ENCODE measurements around the gene RAB28.

RAB28 gene

GRCh38 chr4:13476152-13476551, 8.0 kb downstream of the RAB28 start:
- no peak overlapping the region for H3K18ac ChIP-seq (ENCODE audit: low read length)
- no peak overlapping the region for H4K8ac ChIP-seq (ENCODE audit: low read depth, low read length)
- no peak overlapping the region for H3K9ac ChIP-seq (ENCODE audit: low read depth, low read length, poor library complexity)
- H3K79me1 ChIP-seq (ENCODE audit: low read depth, low read length), result no peaks in the 10 kb centered on the region
- H2BK120ac ChIP-seq (ENCODE audit: low read depth, low read length), result no peak overlapping the region
- H3K23ac ChIP-seq (ENCODE audit: low read depth, low read length, poor library complexity), result no peak overlapping the region
- H2BK12ac ChIP-seq (ENCODE audit: low read length), result no peak overlapping the region
- no peak overlapping the region for H3K4ac ChIP-seq (ENCODE audit: low read length)
- no peak overlapping the region for H2BK5ac ChIP-seq (ENCODE audit: low read length)
- H3K9me3 ChIP-seq (replicated peaks in 1 of 2; ENCODE audit: control insufficient read depth in 2 of 2, insufficient read depth in 1 of 2, low read depth in 1 of 2, low read length in 2 of 2), result peaks cover 0 to 2% of the 10 kb centered on the region in 2 donors
- H3K27me3 ChIP-seq (ENCODE audit: control insufficient read depth in 3 of 3, insufficient read depth in 3 of 3, low read depth in 1 of 3, low read length in 3 of 3), result no peaks in the 10 kb centered on the region
- no peak for DNase-seq (ENCODE audit: low spot score)
- H2BK15ac ChIP-seq (ENCODE audit: low read length), result no peak overlapping the region
- H3K4me3 ChIP-seq (ENCODE audit: low read length in 2 of 2), result no peak overlapping the region
- H3K14ac ChIP-seq (ENCODE audit: low read length), result no peak overlapping the region
- H3K36me3 ChIP-seq (replicated peaks in 1 of 2; ENCODE audit: control insufficient read depth in 2 of 2, insufficient read depth in 2 of 2, low read length in 2 of 2), result peaks cover 0 to 75% of the 10 kb centered on the region in 2 donors
- H4K91ac ChIP-seq (ENCODE audit: low read depth, low read length, poor library complexity), result no peak overlapping the region
- H2AK5ac ChIP-seq (ENCODE audit: low read depth, low read length), result no peak overlapping the region
- H2AFZ ChIP-seq (ENCODE audit: low read length), result no peak overlapping the region
- H3K4me1 ChIP-seq (ENCODE audit: control insufficient read depth in 2 of 2, insufficient read depth in 1 of 2, low read depth in 1 of 2, low read length in 2 of 2), result peaks cover 0 to 1% of the 10 kb centered on the region in 2 donors
- H3K4me2 ChIP-seq (ENCODE audit: insufficient read depth, low read length, poor library complexity, severe bottlenecking), result no peak overlapping the region
- no peak overlapping the region for H3K27ac ChIP-seq (replicated peaks; ENCODE audit: low read length)

GRCh38 chr4:13471400-13471799, 12.7 kb downstream of the RAB28 start:
- Histone ChIP-seq H2BK15ac (ENCODE audit: low read length) (no peak overlapping the region), H2AK5ac (ENCODE audit: low read depth, low read length) (no peak overlapping the region), H2BK120ac (ENCODE audit: low read depth, low read length) (no peak overlapping the region), H3K9ac (ENCODE audit: low read depth, low read length, poor library complexity) (no peak overlapping the region), H3K23ac (ENCODE audit: low read depth, low read length, poor library complexity) (no peak overlapping the region), H3K4ac (ENCODE audit: low read length) (no peak overlapping the region), H2BK12ac (ENCODE audit: low read length) (no peak overlapping the region), H3K79me1 (ENCODE audit: low read depth, low read length) (no peaks in the 10 kb centered on the region), H3K4me3 (ENCODE audit: low read length in 2 of 2) (no peak overlapping the region), H3K9me3 (replicated peaks in 1 of 2; ENCODE audit: control insufficient read depth in 2 of 2, insufficient read depth in 1 of 2, low read depth in 1 of 2, low read length in 2 of 2) (peaks cover 0 to 14% of the 10 kb centered on the region in 2 donors), H3K4me2 (ENCODE audit: insufficient read depth, low read length, poor library complexity, severe bottlenecking) (no peak overlapping the region), H3K4me1 (ENCODE audit: control insufficient read depth in 2 of 2, insufficient read depth in 1 of 2, low read depth in 1 of 2, low read length in 2 of 2) (no peaks in the 10 kb centered on the region), H3K27ac (replicated peaks; ENCODE audit: low read length) (no peak overlapping the region), H3K27me3 (ENCODE audit: control insufficient read depth in 3 of 3, insufficient read depth in 3 of 3, low read depth in 1 of 3, low read length in 3 of 3) (no peaks in the 10 kb centered on the region), H2BK5ac (ENCODE audit: low read length) (no peak overlapping the region), H3K14ac (ENCODE audit: low read length) (no peak overlapping the region), H3K36me3 (replicated peaks in 1 of 2; ENCODE audit: control insufficient read depth in 2 of 2, insufficient read depth in 2 of 2, low read length in 2 of 2) (peaks cover 0 to 73% of the 10 kb centered on the region in 2 donors), H4K8ac (ENCODE audit: low read depth, low read length) (no peak overlapping the region), H2AFZ (ENCODE audit: low read length) (no peak overlapping the region), H4K91ac (ENCODE audit: low read depth, low read length, poor library complexity) (no peak overlapping the region), H3K18ac (ENCODE audit: low read length) (no peak overlapping the region)
- WGBS, 2 donors (ENCODE audit: extremely low coverage in 2 of 2, insufficient read length in 2 of 2, insufficient replicate concordance in 1 of 2), result no CpG with 5 or more reads among the region's 3 CpGs
- no peak for DNase-seq (ENCODE audit: low spot score)

DNA sequence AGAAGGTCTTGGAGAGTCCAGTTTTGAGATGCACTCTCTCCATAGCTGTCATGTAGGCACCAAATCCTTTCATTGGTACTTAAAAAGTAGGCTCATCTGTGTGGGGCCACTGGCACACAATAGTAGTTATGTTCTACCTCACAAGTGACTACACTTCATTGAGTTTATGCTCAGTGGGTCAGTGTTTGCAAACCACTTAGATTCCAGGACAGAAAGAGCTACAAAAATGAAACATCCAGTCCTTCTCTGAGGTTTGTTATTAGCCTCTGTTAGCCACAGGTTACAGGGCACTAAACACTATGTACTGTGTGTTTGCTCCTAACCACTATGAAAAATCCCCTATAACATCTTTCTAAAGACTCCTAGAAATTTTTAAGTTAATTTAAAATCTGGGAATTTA, 13.8 kb downstream of the RAB28 start:
- Histone ChIP-seq H2BK15ac (ENCODE audit: low read length) (no peak overlapping the region), H3K23ac (ENCODE audit: low read depth, low read length, poor library complexity) (no peak overlapping the region), H3K14ac (ENCODE audit: low read length) (no peak overlapping the region), H3K27me3 (ENCODE audit: control insufficient read depth in 3 of 3, insufficient read depth in 3 of 3, low read depth in 1 of 3, low read length in 3 of 3) (no peaks in the 10 kb centered on the region), H3K4me2 (ENCODE audit: insufficient read depth, low read length, poor library complexity, severe bottlenecking) (no peak overlapping the region), H3K9me3 (replicated peaks in 1 of 2; ENCODE audit: control insufficient read depth in 2 of 2, insufficient read depth in 1 of 2, low read depth in 1 of 2, low read length in 2 of 2) (peaks cover 0 to 23% of the 10 kb centered on the region in 2 donors), H3K18ac (ENCODE audit: low read length) (no peak overlapping the region), H2AFZ (ENCODE audit: low read length) (no peak overlapping the region), H3K4ac (ENCODE audit: low read length) (no peak overlapping the region), H2AK5ac (ENCODE audit: low read depth, low read length) (no peak overlapping the region), H4K8ac (ENCODE audit: low read depth, low read length) (no peak overlapping the region), H3K4me3 (ENCODE audit: low read length in 2 of 2) (no peak overlapping the region), H2BK120ac (ENCODE audit: low read depth, low read length) (no peak overlapping the region), H2BK5ac (ENCODE audit: low read length) (no peak overlapping the region), H3K36me3 (replicated peaks in 1 of 2; ENCODE audit: control insufficient read depth in 2 of 2, insufficient read depth in 2 of 2, low read length in 2 of 2) (peaks cover 0 to 68% of the 10 kb centered on the region in 2 donors), H2BK12ac (ENCODE audit: low read length) (no peak overlapping the region), H3K79me1 (ENCODE audit: low read depth, low read length) (no peaks in the 10 kb centered on the region), H3K4me1 (ENCODE audit: control insufficient read depth in 2 of 2, insufficient read depth in 1 of 2, low read depth in 1 of 2, low read length in 2 of 2) (no peaks in the 10 kb centered on the region), H3K27ac (replicated peaks; ENCODE audit: low read length) (no peak overlapping the region), H4K91ac (ENCODE audit: low read depth, low read length, poor library complexity) (no peak overlapping the region), H3K9ac (ENCODE audit: low read depth, low read length, poor library complexity) (no peak overlapping the region)
- DNase-seq (ENCODE audit: low spot score), result no peak

DNA sequence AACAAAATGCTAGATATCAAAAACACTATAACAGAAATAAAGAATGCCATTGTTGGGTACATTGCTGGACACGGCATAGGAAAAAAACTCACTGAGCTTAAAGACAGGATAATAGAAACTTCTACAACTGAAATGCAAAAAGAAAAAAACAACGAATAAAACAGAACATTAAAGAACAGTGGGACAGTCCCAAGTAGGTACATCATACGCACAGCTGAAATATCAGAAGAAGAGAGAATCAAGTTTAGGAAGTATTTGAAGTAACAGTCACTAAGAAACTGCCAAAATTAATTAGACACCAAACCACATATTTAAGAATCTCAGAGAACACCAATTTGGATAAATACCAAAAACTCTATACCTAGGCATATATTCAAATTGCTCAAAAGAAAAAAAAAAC, 19.2 kb downstream of the RAB28 start:
- H2AK5ac ChIP-seq (ENCODE audit: low read depth, low read length), result no peak overlapping the region
- H3K27ac ChIP-seq (replicated peaks; ENCODE audit: low read length), result no peak overlapping the region
- H3K9me3 ChIP-seq (replicated peaks in 1 of 2; ENCODE audit: control insufficient read depth in 2 of 2, insufficient read depth in 1 of 2, low read depth in 1 of 2, low read length in 2 of 2), result peaks cover 0 to 28% of the 10 kb centered on the region in 2 donors
- H2BK5ac ChIP-seq (ENCODE audit: low read length), result no peak overlapping the region
- no peaks in the 10 kb centered on the region for H3K79me1 ChIP-seq (ENCODE audit: low read depth, low read length)
- H4K8ac ChIP-seq (ENCODE audit: low read depth, low read length), result no peak overlapping the region
- H2AFZ ChIP-seq (ENCODE audit: low read length), result no peak overlapping the region
- no peak overlapping the region for H3K18ac ChIP-seq (ENCODE audit: low read length)
- H3K9ac ChIP-seq (ENCODE audit: low read depth, low read length, poor library complexity), result no peak overlapping the region
- H3K4me2 ChIP-seq (ENCODE audit: insufficient read depth, low read length, poor library complexity, severe bottlenecking), result no peak overlapping the region
- no CpG with 5 or more reads among the region's 3 CpGs for WGBS, 2 donors (ENCODE audit: extremely low coverage in 2 of 2, insufficient read length in 2 of 2, insufficient replicate concordance in 1 of 2)
- H3K4me1 ChIP-seq (ENCODE audit: control insufficient read depth in 2 of 2, insufficient read depth in 1 of 2, low read depth in 1 of 2, low read length in 2 of 2), result no peaks in the 10 kb centered on the region
- H3K23ac ChIP-seq (ENCODE audit: low read depth, low read length, poor library complexity), result no peak overlapping the region
- DNase-seq (ENCODE audit: low spot score), result no peak
- H3K4ac ChIP-seq (ENCODE audit: low read length), result no peak overlapping the region
- no peak overlapping the region for H2BK120ac ChIP-seq (ENCODE audit: low read depth, low read length)
- no peak overlapping the region for H4K91ac ChIP-seq (ENCODE audit: low read depth, low read length, poor library complexity)
- no peak overlapping the region for H3K4me3 ChIP-seq (ENCODE audit: low read length in 2 of 2)
- no peak overlapping the region for H2BK12ac ChIP-seq (ENCODE audit: low read length)
- peaks cover 0 to 51% of the 10 kb centered on the region in 2 donors for H3K36me3 ChIP-seq (replicated peaks in 1 of 2; ENCODE audit: control insufficient read depth in 2 of 2, insufficient read depth in 2 of 2, low read length in 2 of 2)
- no peaks in the 10 kb centered on the region for H3K27me3 ChIP-seq (ENCODE audit: control insufficient read depth in 3 of 3, insufficient read depth in 3 of 3, low read depth in 1 of 3, low read length in 3 of 3)
- no peak overlapping the region for H2BK15ac ChIP-seq (ENCODE audit: low read length)
- no peak overlapping the region for H3K14ac ChIP-seq (ENCODE audit: low read length)

Data from neuronal stem cell (in vitro differentiated cells).